Osteoblast (primary cell): ENCODE measurements around the gene SESN2. TPM values are rescaled to one million over a fixed set of nuclear protein-coding genes. Genes with fewer than 3 reads are reported as not detected.

Source experiments
- DNase-seq: peaks from one replicate; pipeline ENCODE4 v3.0.0; 2011; ENCODE audit warnings: low spot score, mixed read lengths; ENCODE audit not compliant: insufficient read length; ENCODE audit errors: missing footprints
- H2AFZ ChIP-seq: 2 replicates; pipeline ENCODE4 v1.6.0; 2011; ENCODE audit warnings: mild to moderate bottlenecking, low read length
- H3K27ac ChIP-seq: 2 replicates; pipeline ENCODE4 v1.5.1; 2011; ENCODE audit warnings: mild to moderate bottlenecking, low read depth, low read length, moderate library complexity
- H3K27me3 ChIP-seq: 2 replicates; pipeline ENCODE4 v1.6.0; 2012; ENCODE audit warnings: mild to moderate bottlenecking, control low read depth, inconsistent platforms, low read length, moderate library complexity; ENCODE audit not compliant: insufficient read depth
- H3K36me3 ChIP-seq: 2 replicates; pipeline ENCODE4 v1.5.1; 2011; ENCODE audit warnings: mild to moderate bottlenecking, low read length, control low read depth, moderate library complexity; ENCODE audit not compliant: insufficient read depth
- H3K4me1 ChIP-seq: 2 replicates; pipeline ENCODE4 v1.5.1; 2011; ENCODE audit warnings: mild to moderate bottlenecking, low read length, control low read depth, moderate library complexity; ENCODE audit not compliant: insufficient read depth
- H3K4me2 ChIP-seq: 2 replicates; pipeline ENCODE4 v1.6.0; 2011; ENCODE audit warnings: mild to moderate bottlenecking, low read length; ENCODE audit not compliant: insufficient read depth
- H3K4me3 ChIP-seq: fragments of 200-600 bp; sonication (generic); 3 replicates; pipeline ENCODE4 v1.5.1; 2012; ENCODE audit warnings: mild to moderate bottlenecking, low read length, inconsistent platforms; ENCODE audit not compliant: insufficient read depth
- H3K79me2 ChIP-seq: 2 replicates; pipeline ENCODE4 v1.6.0; 2012; ENCODE audit warnings: mild to moderate bottlenecking, low read length, control low read depth, inconsistent platforms; ENCODE audit not compliant: insufficient read depth
- H3K9me3 ChIP-seq: 2 replicates; pipeline ENCODE4 v1.5.1; 2011; ENCODE audit warnings: low read depth, low read length, control low read depth
- H4K20me1 ChIP-seq: 2 replicates; pipeline ENCODE4 v1.6.0; 2012; ENCODE audit warnings: mild to moderate bottlenecking, low read length, control low read depth; ENCODE audit not compliant: insufficient read depth
- CTCF ChIP-seq: IDR thresholded peaks from 2 replicates; pipeline ENCODE4 v1.5.1; 2011; ENCODE audit warnings: mild to moderate bottlenecking, low read depth, low read length, moderate library complexity; ENCODE audit errors: extremely low read depth
- total RNA-seq: library from RNA; depleted of rRNA; stranded (reverse); fragments of >200 nt; gene quantifications from 2 replicates; pipeline ENCODE4 v1.2.3, GENCODE V29; 2012

Gene SESN2
- total RNA-seq, 1 donor = 59.7 TPM

GRCh38 chr1:28266920-28267322 lies 7.6 kb downstream of the SESN2 start:
- H3K4me3 ChIP-seq = no peak overlapping the region

GRCh38 chr1:28267633-28268032 lies 8.3 kb downstream of the SESN2 start:
- Histone ChIP-seq H2AFZ (no peak overlapping the region), H3K79me2 (peaks cover 96% of the 10 kb centered on the region), H4K20me1 (peaks cover 68% of the 10 kb centered on the region)

More at GRCh38 chr1:28266920-28267322, 7.6 kb downstream of the SESN2 start:
- no peak overlapping the region for H2AFZ ChIP-seq
- H3K4me2 ChIP-seq = no peak overlapping the region
- peaks cover 2% of the 10 kb centered on the region for H3K4me1 ChIP-seq
- H3K36me3 ChIP-seq = peaks cover 11% of the 10 kb centered on the region
- TF ChIP-seq CTCF = no peak
- peaks cover 96% of the 10 kb centered on the region for H3K79me2 ChIP-seq
- H3K27me3 ChIP-seq = no peaks in the 10 kb centered on the region
- no peaks in the 10 kb centered on the region for H3K9me3 ChIP-seq
- H4K20me1 ChIP-seq = peaks cover 69% of the 10 kb centered on the region
- no peak for DNase-seq
- no peak overlapping the region for H3K27ac ChIP-seq

GRCh38 chr1:28269529-28269928 lies 10.2 kb downstream of the SESN2 start:
- peaks cover 59% of the 10 kb centered on the region for H4K20me1 ChIP-seq
- no peak overlapping the region for H3K27ac ChIP-seq
- H2AFZ ChIP-seq = no peak overlapping the region
- no peak for DNase-seq
- H3K36me3 ChIP-seq = peaks cover 36% of the 10 kb centered on the region
- H3K79me2 ChIP-seq = peaks cover 92% of the 10 kb centered on the region
- no peaks in the 10 kb centered on the region for H3K9me3 ChIP-seq
- no peak overlapping the region for H3K4me2 ChIP-seq
- TF ChIP-seq CTCF = no peak
- no peaks in the 10 kb centered on the region for H3K4me1 ChIP-seq
- no peak overlapping the region for H3K4me3 ChIP-seq
- H3K27me3 ChIP-seq = no peaks in the 10 kb centered on the region

More at GRCh38 chr1:28267633-28268032, 8.3 kb downstream of the SESN2 start:
- H3K4me2 ChIP-seq = no peak overlapping the region
- no peak overlapping the region for H3K4me3 ChIP-seq
- no peaks in the 10 kb centered on the region for H3K27me3 ChIP-seq
- no peak for DNase-seq
- no peaks in the 10 kb centered on the region for H3K9me3 ChIP-seq
- no peaks in the 10 kb centered on the region for H3K4me1 ChIP-seq
- TF ChIP-seq CTCF = no peak
- H3K27ac ChIP-seq = no peak overlapping the region
- H3K36me3 ChIP-seq = peaks cover 18% of the 10 kb centered on the region

GRCh38 chr1:28272215-28272852 lies 13.0 kb downstream of the SESN2 start:
- H3K9me3 ChIP-seq = no peaks in the 10 kb centered on the region
- H3K36me3 ChIP-seq = peaks cover 45% of the 10 kb centered on the region
- H3K79me2 ChIP-seq = peaks cover 69% of the 10 kb centered on the region
- no peak overlapping the region for H3K27ac ChIP-seq
- H3K27me3 ChIP-seq = no peaks in the 10 kb centered on the region
- DNase-seq = no peak
- TF ChIP-seq CTCF = no peak
- H3K4me3 ChIP-seq = no peak overlapping the region
- H2AFZ ChIP-seq = no peak overlapping the region
- peaks cover 37% of the 10 kb centered on the region for H4K20me1 ChIP-seq
- H3K4me1 ChIP-seq = no peaks in the 10 kb centered on the region
- H3K4me2 ChIP-seq = no peak overlapping the region
